ENCODE data around the gene NTRK2.

Gene NTRK2

DNA sequence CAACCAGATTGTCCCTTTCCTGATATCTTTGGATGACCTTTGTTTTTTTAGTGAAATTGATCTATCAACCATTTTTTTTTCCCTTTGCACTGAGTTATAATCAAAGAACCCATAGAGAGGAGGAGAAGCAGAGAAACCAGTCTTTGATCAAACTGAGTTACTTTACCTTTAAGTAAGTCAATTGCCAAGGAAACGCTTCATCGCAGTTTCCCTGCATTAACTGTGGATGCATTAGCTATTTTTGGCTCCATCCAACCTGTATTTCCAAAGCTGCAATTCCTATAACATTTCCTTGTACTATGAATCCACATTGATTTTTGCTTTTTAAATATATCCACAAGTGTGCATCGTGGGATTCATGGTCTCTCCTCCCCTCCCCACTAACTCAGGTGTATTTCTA lies 268.1 kb downstream of the NTRK2 start:
- DNase-seq (ENCODE audit: low read depth in 2 of 2), result no peak

DNA sequence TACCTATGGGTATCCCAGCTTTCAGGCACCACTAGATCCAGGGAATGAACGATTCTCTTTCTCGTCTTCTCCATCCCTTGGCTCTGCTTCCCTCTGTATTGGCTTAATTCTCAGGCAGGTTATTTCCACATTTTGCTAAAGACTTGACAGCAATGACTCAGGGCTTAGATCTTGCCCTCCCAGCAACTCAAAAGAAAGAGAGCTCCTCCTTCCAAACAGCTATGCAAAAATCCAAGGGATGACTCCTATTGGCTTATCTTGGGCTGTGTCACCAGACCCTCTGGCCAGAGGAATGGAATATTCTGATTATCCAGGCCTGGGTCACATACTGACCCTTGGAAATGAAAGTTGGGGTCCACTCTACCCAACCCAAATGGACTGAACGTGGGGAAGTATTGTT lies 270.2 kb downstream of the NTRK2 start:
- DNase-seq (ENCODE audit: low read depth in 2 of 2), result no peak

GRCh38 chr9:84940294-84940693 lies 270.8 kb downstream of the NTRK2 start:
- no peak for DNase-seq (ENCODE audit: low read depth in 2 of 2)

- no peak for DNase-seq (ENCODE audit: low read depth in 2 of 2)
Measured at GRCh38 chr9:84941792-84942191, 272.3 kb downstream of the NTRK2 start.

- DNase-seq (ENCODE audit: low read depth in 2 of 2), result no peak
Measured at GRCh38 chr9:84943482-84944050, 274.0 kb downstream of the NTRK2 start.

DNA sequence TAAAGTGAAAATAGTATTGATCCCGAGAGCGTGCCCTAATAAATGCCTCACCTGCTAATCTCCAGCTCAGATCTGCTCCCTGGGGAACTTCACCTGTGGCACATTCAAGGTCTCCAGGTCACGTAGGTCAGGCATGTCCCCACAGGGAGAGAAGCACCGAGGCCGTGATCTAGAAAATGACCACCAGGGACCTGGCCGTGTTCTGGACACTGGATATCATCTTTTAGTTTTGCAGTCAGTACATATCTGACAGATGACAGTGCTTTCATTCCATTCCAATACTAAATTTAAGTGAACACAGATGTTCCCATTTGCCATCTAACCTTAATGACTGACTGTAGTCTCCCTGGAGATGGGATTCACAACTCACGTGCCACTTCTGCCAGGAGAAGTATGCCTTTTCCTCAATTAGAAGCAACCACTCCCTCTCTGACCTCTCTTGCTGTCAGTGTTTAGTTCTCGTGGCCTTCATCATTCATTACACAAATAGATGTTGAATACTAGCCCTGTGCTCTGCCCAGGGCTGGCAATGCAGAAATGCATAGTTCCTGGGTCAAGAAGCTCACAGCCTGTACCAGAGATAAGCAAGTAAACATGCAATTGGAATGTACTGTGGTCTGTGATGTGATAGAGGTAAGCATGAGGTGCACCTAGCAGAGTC lies 276.5 kb downstream of the NTRK2 start:
- no peak for DNase-seq (ENCODE audit: low read depth in 2 of 2)

DNA sequence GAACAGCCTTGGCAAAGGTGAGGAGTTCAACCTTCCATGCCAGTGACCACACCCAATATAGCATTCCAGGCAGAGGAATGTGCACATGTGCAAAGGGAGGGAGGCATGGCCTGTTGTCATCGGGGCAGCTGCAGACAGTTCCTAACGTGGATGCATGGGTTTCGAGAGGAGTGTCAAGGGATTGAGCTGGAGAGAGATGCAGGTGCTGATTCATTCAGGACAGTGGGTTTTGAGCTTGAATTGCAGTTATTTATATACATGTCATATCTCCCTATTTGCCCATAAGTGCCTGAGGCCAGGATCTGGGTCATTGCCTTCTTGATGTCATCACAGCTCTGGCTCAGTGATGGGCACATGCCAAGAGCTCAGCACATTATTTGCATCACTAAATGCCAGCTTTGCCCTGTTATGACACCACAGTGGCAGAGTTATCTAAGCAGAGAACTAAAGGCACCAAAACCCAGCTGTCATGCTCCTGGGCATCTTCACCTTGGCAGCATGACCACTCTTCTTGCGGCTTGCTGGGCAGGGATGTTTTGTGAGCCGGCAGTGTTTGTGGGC lies 278.0 kb downstream of the NTRK2 start:
- no peak for DNase-seq (ENCODE audit: low read depth in 2 of 2)

GRCh38 chr9:84949258-84949657 lies 279.7 kb downstream of the NTRK2 start:
- DNase-seq (ENCODE audit: low read depth in 2 of 2), result no peak

DNA sequence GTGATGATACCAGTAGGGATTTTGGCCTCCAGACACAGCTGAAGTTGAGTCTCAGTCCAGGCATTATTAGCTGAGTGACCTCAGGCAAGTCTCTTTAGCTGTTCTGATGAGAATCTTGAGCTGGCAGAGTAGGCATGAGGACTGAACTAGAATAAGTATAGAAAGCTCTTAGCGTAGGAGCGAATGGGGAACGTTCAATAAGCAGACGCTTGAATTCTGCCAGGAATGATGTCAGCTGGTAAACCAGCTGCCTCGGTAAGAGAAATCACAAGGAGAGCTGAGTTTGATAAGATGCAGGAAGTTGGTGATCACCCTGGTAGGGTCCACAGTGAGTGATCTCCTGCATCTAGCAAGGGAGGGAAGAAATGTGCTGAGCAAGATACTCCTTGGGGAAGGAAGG lies 280.4 kb downstream of the NTRK2 start:
- DNase-seq (ENCODE audit: low read depth in 2 of 2), result no peak

DNA sequence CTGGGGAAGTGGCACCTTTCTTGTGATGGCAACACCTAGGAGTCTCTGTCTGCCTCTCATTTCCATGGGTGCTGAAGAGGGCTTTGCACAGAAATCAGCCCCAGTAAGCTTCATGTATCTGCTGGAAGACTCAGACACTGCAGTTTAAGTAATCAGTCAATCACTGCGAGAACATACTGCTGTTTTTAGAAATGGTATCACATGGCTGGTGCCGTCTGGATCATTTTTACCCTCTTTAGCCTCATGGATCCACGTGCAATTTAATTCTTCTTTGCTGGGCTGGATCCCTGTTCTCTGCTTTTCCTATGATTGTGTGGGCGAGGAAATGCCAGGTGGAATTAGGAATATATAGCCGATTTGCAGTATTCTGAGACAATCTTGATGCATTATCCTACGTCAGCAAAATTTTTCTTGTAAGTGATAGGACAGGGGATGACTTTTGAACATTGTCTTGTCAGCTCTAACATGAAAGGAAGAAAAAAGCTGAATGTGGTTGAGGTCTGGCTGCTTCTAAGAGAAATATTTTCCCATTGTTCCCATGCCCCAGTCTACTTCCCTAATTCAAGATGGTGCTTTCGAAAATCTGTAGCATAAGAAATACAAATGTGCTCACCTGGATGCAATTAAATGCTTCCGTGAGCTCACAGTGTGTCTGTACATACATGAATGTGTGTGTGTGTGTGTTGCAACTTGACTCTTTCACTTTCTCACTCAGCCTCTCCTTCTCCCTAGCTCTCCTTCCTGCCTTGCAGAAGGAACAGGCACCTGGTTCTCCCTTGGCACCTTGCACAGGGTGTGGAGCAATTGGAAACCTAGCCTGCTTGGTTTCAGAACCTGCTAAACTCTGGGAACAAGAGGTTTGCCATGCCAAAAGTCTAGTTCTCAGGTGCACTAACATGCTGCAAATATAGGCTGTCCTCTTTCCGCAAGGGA lies 281.6 kb downstream of the NTRK2 start:
- DNase-seq (ENCODE audit: low read depth in 2 of 2), result no peak

GRCh38 chr9:84953252-84953773 lies 283.8 kb downstream of the NTRK2 start:
- no peak for DNase-seq (ENCODE audit: low read depth in 2 of 2)

DNA sequence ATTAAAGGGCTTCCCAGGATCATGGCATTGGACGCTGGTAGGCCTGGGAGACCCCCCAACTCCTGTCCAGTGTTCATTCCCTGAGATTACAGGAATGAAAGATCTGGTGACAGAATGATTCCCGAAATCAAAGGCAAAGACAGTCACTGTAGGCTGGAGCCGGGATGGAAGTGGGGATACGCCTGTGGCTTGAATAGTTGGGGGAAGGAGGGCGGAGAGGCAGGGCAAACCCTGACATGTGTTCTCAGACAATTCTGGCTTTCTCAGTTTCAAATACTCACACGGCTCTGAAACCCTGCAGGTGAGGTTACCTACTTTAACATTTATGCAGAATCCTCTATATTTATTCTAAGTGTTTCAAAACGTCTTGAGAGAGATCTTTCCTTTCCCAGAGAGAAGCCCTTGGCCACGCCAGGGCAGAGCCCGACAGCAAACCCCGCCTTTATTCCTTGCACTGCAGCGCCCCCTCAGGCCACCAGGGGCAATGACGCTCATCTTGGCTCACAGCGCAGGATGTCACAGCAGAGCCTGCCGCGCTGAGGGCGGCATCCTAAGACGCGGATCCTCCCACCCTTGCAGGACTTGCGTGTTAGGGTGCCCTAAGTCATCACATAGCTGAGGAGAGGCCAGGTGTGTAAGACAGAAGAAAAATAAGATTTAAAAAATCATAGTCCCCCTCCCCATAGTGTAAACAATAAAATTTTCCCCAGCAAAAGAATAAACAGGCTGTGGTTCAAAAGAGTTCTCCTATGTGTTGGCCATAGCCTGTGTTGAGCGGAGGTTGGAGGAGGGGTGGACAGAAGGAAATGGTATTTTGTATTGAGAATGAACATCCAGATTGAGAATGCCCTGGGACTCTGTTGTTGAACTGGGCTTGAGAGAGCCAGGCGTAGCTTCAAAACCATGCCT lies 284.5 kb downstream of the NTRK2 start:
- peak in 1 of 2 donors; percentile 8 for DNase-seq (ENCODE audit: low read depth in 2 of 2)

DNA sequence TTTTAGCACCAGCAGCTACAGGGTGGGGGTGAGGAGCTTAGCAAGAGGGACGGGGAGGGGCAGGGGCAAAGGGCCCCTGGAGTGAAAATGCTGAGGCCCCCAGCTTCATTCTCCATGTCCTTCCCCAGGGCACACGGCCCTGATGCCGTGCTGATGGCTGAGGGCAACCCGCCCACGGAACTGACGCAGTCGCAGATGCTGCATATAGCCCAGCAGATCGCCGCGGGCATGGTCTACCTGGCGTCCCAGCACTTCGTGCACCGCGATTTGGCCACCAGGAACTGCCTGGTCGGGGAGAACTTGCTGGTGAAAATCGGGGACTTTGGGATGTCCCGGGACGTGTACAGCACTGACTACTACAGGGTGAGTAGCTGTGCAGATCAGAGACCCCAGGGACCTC lies 285.6 kb downstream of the NTRK2 start:
- DNase-seq (ENCODE audit: low read depth in 2 of 2), result no peak

DNA sequence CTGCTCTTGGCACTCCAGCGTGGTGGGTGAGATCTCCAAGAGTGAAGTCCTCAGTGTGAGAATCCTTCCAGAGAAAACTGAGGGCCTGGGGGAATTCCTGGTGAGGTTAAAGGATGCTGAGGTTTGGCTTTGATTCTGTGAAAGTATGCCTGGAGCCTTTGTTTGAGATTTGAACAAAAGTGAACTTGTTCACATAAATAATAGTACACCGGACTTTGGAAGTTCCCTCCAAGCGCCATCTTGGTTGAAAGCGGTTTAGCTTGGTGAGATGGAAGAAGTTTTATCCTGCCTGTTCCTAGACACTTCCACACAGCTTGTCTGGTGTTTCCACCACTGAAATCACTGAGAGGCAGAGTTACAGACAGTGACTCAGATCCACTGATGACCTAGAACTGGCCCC lies 286.4 kb downstream of the NTRK2 start:
- no peak for DNase-seq (ENCODE audit: low read depth in 2 of 2)

DNA sequence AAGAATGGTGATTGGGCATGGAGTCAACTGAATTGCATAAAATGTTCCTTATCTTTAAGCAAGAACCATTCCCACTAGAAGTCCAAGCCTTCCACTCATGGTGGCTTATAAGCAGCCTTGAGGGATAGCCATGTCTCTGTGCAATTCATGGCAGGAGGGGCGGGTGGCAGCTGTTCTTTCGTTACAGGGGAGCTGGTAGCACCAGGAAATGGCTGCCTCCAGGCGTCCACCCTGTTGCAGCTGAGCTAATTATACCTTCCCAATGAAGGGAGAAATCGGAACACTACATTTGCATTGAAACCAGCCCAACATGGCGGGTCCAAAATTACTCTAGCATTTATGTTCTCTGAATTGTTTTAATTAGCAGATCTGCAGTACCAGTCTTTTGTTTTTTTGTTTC lies 289.8 kb downstream of the NTRK2 start:
- no peak for DNase-seq (ENCODE audit: low read depth in 2 of 2)

DNA sequence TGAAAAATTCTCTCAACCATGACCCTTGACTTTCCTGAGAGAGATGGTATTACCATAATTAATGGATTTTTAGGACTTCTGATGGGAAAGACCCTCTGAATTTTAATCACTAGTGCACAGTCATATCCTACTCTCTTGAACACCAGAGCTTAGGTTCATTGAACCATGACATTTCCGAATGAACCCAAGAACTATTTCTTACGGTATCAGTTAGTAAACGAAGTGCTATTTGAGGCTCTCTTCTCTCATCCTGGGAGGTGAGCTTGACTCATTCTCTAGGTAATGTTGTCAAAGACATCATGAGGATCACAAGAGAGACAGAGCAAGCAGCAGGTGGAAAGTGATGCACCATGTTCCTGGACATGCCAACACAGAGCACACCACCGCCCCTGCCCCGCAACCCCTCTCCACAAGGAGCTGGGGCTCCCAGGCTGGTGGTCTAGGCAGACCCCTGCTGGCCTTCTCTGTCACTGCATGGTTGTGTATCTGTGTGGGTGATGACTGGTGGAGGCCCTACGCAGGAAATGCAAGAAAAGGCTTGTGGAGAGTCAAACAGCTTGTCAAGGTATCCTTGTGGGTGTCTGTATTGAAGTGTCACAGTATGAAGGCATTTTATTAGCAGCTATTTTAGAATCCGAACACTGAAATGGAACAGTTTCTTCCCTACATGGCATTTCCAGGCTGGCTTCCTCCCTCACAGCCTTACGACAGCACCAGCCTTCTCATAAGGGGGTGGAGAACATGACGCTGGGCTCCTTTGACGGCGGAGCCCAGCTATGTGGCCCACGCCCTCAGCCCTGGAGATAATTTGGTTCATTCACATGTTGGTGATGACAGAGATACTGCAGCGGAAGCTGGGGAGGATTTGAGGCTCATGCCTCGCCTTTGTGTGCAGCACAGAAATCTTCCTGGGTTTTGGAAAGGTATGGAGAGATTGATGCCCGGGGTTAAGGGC lies 297.6 kb downstream of the NTRK2 start:
- DNase-seq (ENCODE audit: low read depth in 2 of 2), result no peak

DNA sequence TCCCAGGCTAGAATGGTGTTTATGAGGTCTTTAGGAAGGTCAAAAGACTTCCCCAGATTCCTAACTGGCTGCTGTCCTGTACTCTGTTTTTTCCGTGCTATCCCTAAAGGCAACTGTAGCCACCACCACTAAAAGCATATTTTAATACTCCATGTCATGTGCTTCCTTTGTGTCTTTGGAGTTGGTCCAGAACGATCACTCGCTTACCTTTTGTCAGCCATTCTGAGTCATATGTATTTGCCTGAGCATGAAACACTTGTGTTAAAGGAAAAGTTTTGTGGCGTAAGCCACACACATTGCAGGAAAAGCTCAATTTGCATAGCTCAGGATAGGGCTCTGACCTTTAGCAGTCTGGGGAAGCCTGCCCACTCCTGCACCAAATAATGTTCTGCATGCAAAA lies 299.6 kb downstream of the NTRK2 start:
- DNase-seq (ENCODE audit: low read depth in 2 of 2), result no peak

DNA sequence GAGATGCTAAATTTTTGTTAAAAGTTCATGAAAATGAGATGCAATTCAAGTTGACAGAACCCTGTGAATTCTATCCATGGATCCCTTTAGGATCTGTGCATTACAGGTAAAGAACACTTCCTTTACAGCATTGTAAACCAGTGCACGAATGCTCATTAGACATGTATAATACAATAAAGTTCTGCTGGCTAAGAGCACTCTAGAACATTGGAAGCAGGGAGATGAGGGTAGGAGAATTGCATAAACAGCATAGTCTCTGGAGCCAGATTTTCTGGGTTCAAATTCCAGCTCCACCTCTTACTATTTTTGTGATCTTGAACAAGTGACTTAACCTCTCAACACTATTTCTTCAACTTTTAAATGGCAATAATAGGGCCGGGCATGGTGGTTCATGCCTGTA lies 300.2 kb downstream of the NTRK2 start:
- DNase-seq (ENCODE audit: low read depth in 2 of 2), result no peak

GRCh38 chr9:84970432-84970831 lies 300.9 kb downstream of the NTRK2 start:
- no peak for DNase-seq (ENCODE audit: low read depth in 2 of 2)

DNA sequence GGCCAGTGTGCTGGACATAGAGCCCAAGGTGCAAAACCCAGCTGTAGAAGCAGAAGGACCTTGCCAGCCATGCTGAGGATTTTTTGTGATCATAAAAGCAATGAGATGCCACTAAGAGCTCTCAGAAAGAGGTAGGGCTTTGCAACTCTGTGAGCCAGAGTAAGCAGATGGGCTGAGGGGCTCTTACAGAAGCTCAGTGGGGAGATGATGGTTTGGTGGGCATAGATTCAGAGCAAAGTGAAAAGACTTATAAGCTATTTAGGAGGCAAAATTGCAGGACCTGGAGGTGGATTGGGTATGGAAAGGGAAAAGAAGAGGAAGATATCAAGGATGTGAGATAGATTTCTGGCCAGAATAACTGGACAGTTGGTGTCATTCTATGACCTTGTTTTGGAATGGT lies 302.0 kb downstream of the NTRK2 start:
- DNase-seq (ENCODE audit: low read depth in 2 of 2), result no peak

All from stimulated activated CD8-positive, alpha-beta memory T cell treated with anti-CD3 and anti-CD28 coated beads, Interleukin-7, amount 100 ng/mL, for 1 hour (primary cell).